Camera-type eye (tissue), 1 donor: ENCODE data around the gene ZNF100. TPM values are rescaled to one million over a fixed set of nuclear protein-coding genes. Genes with fewer than 3 reads are reported as not detected.

Experiments used
- total RNA-seq: library from RNA; depleted of rRNA; stranded (reverse); fragments of >200 nt; gene quantifications from one replicate; pipeline ENCODE4 v1.2.3, GENCODE V29; 2014

ZNF100 gene
- total RNA-seq: 22.4 TPM

GRCh38 chr19:21767065-21767800, at the start of gene ZNF100:
TSS of gene ZNF100 (minus strand) at chr19:21767579. CDS start at chr19:21767429, 150 bp downstream.

Other genes with a start within 250 kb of the ZNF100 start
- 42.9 TPM for gene ZNF43, start 68.6 kb upstream of the ZNF100 start, total RNA-seq
- gene ZNF208, start 243.4 kb upstream of the ZNF100 start, total RNA-seq: 34.3 TPM